WTC11 (cell line): ENCODE data around the gene NRXN2. TPM values are rescaled to one million over a fixed set of nuclear protein-coding genes. Genes with fewer than 3 reads are reported as not detected.

Experiments used
- ATAC-seq: fragments of 200-7000 bp; cut with Tn5 transposase; 2 replicates; pipeline ENCODE4 v1.10.0; 2021; ENCODE audit warnings: mild to moderate bottlenecking, moderate library complexity
- CTCF ChIA-PET: fragments of 300-600 bp; sonication (Branson Sonifier 250); formaldehyde crosslinking; loops from one replicate; lab custom pipeline; 2021; ENCODE audit warnings: antibody characterized with exemption; lab: Charles Lee
- POLR2A ChIA-PET: fragments of 350-600 bp; sonication (Branson Sonifier 250); formaldehyde crosslinking; loops from one replicate; lab custom pipeline; 2021; ENCODE audit warnings: antibody characterized with exemption; lab: Charles Lee
- DNase-seq: peaks from one replicate; pipeline ENCODE4 v3.0.0; 2021; ENCODE audit warnings: low spot score
- H3K27ac Mint-ChIP-seq: 2 replicates; pipeline ENCODE4 v1.8.0; 2021; ENCODE audit warnings: mixed read lengths
- H3K27me3 Mint-ChIP-seq: 2 replicates; pipeline ENCODE4 v1.8.0; 2021; ENCODE audit warnings: low read depth, mild to moderate bottlenecking, moderate library complexity, mixed read lengths
- H3K36me3 Mint-ChIP-seq: 2 replicates; pipeline ENCODE4 v1.8.0; 2021; ENCODE audit warnings: mixed read lengths
- H3K4me1 Mint-ChIP-seq: 2 replicates; pipeline ENCODE4 v1.8.0; 2022; ENCODE audit warnings: mixed read lengths
- H3K4me3 Mint-ChIP-seq: 2 replicates; pipeline ENCODE4 v1.8.0; 2021; ENCODE audit warnings: mild to moderate bottlenecking, moderate library complexity, mixed read lengths
- H3K9me3 Mint-ChIP-seq: 2 replicates; pipeline ENCODE4 v1.8.0; 2021; ENCODE audit warnings: mixed read lengths
- CBFB ChIP-seq: sonication (generic); formaldehyde crosslinking; IDR thresholded peaks from 2 replicates; pipeline ENCODE4 v1.8.1; 2022; ENCODE audit warnings: mild to moderate bottlenecking, low read depth, missing genetic modification reagents
- E2F4 ChIP-seq: sonication (generic); formaldehyde crosslinking; IDR thresholded peaks from 2 replicates; pipeline ENCODE4 v1.8.1; 2022; ENCODE audit warnings: low read depth, mild to moderate bottlenecking, moderate library complexity, missing genetic modification reagents, borderline replicate concordance
- ERG ChIP-seq: fragments of 250-450 bp; sonication (Bioruptor Pico); IDR thresholded peaks from 2 replicates; pipeline ENCODE4 v1.8.0; 2021; ENCODE audit warnings: mild to moderate bottlenecking
- FOXP4 ChIP-seq: sonication (generic); formaldehyde crosslinking; IDR thresholded peaks from 2 replicates; pipeline ENCODE4 v1.8.0; 2022; ENCODE audit warnings: mild to moderate bottlenecking, missing genetic modification reagents
- HMGA2 ChIP-seq: fragments of 250-450 bp; sonication (Bioruptor Pico); IDR thresholded peaks from 2 replicates; pipeline ENCODE4 v1.4.0; 2021; ENCODE audit warnings: mild to moderate bottlenecking, moderate library complexity
- JAZF1 ChIP-seq: fragments of 250-450 bp; sonication (Bioruptor Pico); IDR thresholded peaks from 2 replicates; pipeline ENCODE4 v1.9.0; 2021; ENCODE audit warnings: moderate library complexity, mild to moderate bottlenecking, inconsistent platforms
- NFATC4 ChIP-seq: fragments of 250-450 bp; sonication (Bioruptor Pico); IDR thresholded peaks from 2 replicates; pipeline ENCODE4 v1.9.0; 2021; ENCODE audit warnings: mild to moderate bottlenecking
- NFE2L1 ChIP-seq: sonication (generic); formaldehyde crosslinking; IDR thresholded peaks from 2 replicates; pipeline ENCODE4 v1.8.1; 2023; ENCODE audit warnings: missing genetic modification reagents
- NFYB ChIP-seq: sonication (generic); formaldehyde crosslinking; conservative IDR thresholded peaks from 2 replicates; pipeline ENCODE4 v1.8.0; 2022; ENCODE audit warnings: low read depth, missing genetic modification reagents
- USF2 ChIP-seq: sonication (generic); formaldehyde crosslinking; IDR thresholded peaks from 2 replicates; pipeline ENCODE4 v1.8.1; 2023; ENCODE audit warnings: mild to moderate bottlenecking, missing genetic modification reagents, moderate library complexity
- ZNF121 ChIP-seq: sonication (generic); formaldehyde crosslinking; IDR thresholded peaks from 2 replicates; pipeline ENCODE4 v1.8.0; 2023; ENCODE audit warnings: missing genetic modification reagents
- ZNF232 ChIP-seq: sonication (generic); formaldehyde crosslinking; IDR thresholded peaks from 2 replicates; pipeline ENCODE4 v1.8.0; 2022; ENCODE audit warnings: mild to moderate bottlenecking, missing genetic modification reagents
- ZNF396 ChIP-seq: fragments of 250-450 bp; sonication (Bioruptor Pico); IDR thresholded peaks from 2 replicates; pipeline ENCODE4 v1.8.0; 2021; ENCODE audit warnings: mild to moderate bottlenecking, moderate library complexity, borderline replicate concordance
- ZNF532 ChIP-seq: fragments of 250-450 bp; sonication (Bioruptor Pico); IDR thresholded peaks from 2 replicates; pipeline ENCODE4 v1.9.0; 2021; ENCODE audit warnings: mild to moderate bottlenecking, borderline replicate concordance
- total RNA-seq: library from RNA; stranded (reverse); gene quantifications from 3 replicates; pipeline ENCODE4 v1.2.3, GENCODE V29; 2021
- TF ChIP-seq, protein P1 (sequence below): sonication (generic); formaldehyde crosslinking; IDR thresholded peaks from 2 replicates; pipeline ENCODE4 v1.8.0; 2023; ENCODE audit warnings: mild to moderate bottlenecking, missing genetic modification reagents

NRXN2 gene
- total RNA-seq, 1 experiment from 2014 or later: 8.6 TPM

DNA sequence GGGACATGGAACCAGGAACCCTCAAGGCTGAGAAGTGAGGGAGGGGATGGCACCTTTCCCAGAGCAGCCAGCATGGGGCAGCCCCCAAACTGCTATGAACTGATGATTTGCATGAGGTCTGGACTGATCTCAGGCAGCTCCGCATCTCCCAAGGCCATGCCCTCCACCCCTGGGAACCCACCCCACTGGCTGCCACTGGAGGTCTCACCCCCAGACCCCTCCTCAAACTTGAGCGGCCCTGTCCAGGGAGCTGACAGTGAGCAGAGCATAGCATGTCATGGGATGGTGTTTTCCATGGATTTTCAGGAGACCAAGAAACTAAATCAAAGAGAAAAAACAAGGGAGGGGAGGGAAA, 46.8 kb downstream of the NRXN2 start (continued):
- TF ChIP-seq NFATC4 (CRISPR knock-in tag) (no peak), NFYB (CRISPR knock-in tag) (no peak), ZNF232 (CRISPR knock-in tag) (no peak)

DNA sequence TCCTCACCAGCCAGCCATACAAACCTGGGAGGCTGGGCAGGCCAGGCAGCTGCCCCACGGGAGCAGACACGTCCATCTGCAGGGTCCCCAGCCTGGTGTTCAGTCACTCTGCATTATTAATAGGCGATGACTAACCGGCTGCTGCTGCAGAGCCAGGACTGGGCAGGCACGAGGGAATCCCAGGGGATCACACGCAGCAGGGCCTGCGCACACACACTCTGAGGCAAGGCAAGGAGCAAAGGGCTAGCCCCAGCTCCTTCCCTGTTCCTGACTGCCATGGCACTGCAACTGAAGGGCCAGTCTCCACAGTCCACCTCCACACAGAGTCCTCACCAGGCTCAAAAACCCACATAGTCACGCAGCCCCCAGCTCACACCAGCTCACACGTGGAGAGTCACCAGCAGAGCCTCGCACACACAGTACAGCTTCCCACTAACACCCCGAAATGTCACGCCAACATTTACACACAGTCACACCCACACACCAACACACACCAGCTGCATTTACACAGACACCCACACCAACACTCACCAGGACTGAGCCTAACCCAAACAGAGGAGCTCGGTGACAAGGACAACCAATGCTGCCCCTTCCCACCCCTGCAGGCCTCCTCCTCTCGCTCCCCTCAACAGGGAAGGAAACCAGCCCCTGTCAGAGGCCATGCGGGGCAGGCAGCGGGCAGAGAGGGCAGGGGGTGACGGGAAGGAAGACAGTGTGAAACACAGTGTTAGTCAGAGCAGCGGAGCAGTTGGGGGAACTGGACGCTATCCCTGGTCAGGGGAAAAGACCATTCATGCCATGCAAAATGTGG, 47.3 kb downstream of the NRXN2 start:
- DNase-seq (no peak), ATAC-seq (no peak)
- Mint-ChIP-seq H3K4me1 (no peaks in the 10 kb centered on the region), H3K4me3 (no peak overlapping the region), H3K27ac (no peak overlapping the region), H3K36me3 (no peaks in the 10 kb centered on the region), H3K9me3 (no peaks in the 10 kb centered on the region), H3K27me3 (peaks cover 65% of the 10 kb centered on the region)
- ChIA-PET POLR2A (interaction anchor here (0.7 kb wide), 1 partner anchor 19 kb away, joined by 3 read pairs; no protein-coding TSS in a partner anchor), CTCF (interaction anchor here (0.7 to 2.9 kb wide), 5 partner anchors 10 to 675 kb away, joined by 3 to 20 read pairs (median 3); no protein-coding TSS in a partner anchor)
- no peak for TF ChIP-seq NFE2L1 (CRISPR knock-in tag)
- no peak for TF ChIP-seq JAZF1 (CRISPR knock-in tag)
- no peak for TF ChIP-seq USF2 (CRISPR knock-in tag)

GRCh38 chr11:64674774-64675173, 48.2 kb downstream of the NRXN2 start:
- DNase-seq (no peak), ATAC-seq (no peak)
- ChIA-PET CTCF (interaction anchor here (0.7 to 2.9 kb wide), 7 partner anchors 10 to 674 kb away, joined by 3 to 20 read pairs (median 3); no protein-coding TSS in a partner anchor), POLR2A (interaction anchor here (0.7 kb wide), 1 partner anchor 18 kb away, joined by 3 read pairs; no protein-coding TSS in a partner anchor)
- H3K27me3 Mint-ChIP-seq: peaks cover 59% of the 10 kb centered on the region
- H3K27ac Mint-ChIP-seq: no peak overlapping the region
- TF ChIP-seq ERG (CRISPR knock-in tag): no peak
- TF ChIP-seq HMGA2 (CRISPR knock-in tag): no peak
- no peak for TF ChIP-seq ZNF532 (CRISPR knock-in tag)
- TF ChIP-seq, protein P1, sequence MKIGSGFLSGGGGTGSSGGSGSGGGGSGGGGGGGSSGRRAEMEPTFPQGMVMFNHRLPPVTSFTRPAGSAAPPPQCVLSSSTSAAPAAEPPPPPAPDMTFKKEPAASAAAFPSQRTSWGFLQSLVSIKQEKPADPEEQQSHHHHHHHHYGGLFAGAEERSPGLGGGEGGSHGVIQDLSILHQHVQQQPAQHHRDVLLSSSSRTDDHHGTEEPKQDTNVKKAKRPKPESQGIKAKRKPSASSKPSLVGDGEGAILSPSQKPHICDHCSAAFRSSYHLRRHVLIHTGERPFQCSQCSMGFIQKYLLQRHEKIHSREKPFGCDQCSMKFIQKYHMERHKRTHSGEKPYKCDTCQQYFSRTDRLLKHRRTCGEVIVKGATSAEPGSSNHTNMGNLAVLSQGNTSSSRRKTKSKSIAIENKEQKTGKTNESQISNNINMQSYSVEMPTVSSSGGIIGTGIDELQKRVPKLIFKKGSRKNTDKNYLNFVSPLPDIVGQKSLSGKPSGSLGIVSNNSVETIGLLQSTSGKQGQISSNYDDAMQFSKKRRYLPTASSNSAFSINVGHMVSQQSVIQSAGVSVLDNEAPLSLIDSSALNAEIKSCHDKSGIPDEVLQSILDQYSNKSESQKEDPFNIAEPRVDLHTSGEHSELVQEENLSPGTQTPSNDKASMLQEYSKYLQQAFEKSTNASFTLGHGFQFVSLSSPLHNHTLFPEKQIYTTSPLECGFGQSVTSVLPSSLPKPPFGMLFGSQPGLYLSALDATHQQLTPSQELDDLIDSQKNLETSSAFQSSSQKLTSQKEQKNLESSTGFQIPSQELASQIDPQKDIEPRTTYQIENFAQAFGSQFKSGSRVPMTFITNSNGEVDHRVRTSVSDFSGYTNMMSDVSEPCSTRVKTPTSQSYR: no peak
- TF ChIP-seq ZNF396: no peak
- TF ChIP-seq CBFB: no peak
- no peak for TF ChIP-seq E2F4 (CRISPR knock-in tag)
- no peak for TF ChIP-seq ZNF121 (CRISPR knock-in tag)
- TF ChIP-seq FOXP4 (CRISPR knock-in tag): no peak
- no peaks in the 10 kb centered on the region for H3K9me3 Mint-ChIP-seq
- no peak overlapping the region for H3K4me3 Mint-ChIP-seq
- no peaks in the 10 kb centered on the region for H3K4me1 Mint-ChIP-seq
- no peaks in the 10 kb centered on the region for H3K36me3 Mint-ChIP-seq
